Transverse colon (tissue), 4 donors: ENCODE data around the gene TTLL6.

ENCODE experiments used
- CTCF ChIP-seq, 5 experiments: fragments of 200-600 bp in 3 of 5; fragments of 450-650 bp in 2 of 5; sonication (generic) in 3 of 5; IDR thresholded peaks; 1 replicate in 2 of 5; 2 replicates in 3 of 5; pipeline ENCODE4 v1.5.1; 2016 to 2017; ENCODE audit warnings: antibody characterized with exemption in 5 of 5, inconsistent platforms in 3 of 5, mild to moderate bottlenecking in 2 of 5, moderate library complexity in 1 of 5
- POLR2A ChIP-seq: fragments of 450-650 bp; IDR thresholded peaks from one replicate; pipeline ENCODE4 v1.6.1; 2016; ENCODE audit warnings: antibody characterized with exemption, mild to moderate bottlenecking, moderate library complexity
- POLR2AphosphoS5 ChIP-seq, 3 donors: sonication (generic); formaldehyde crosslinking; IDR thresholded peaks; one replicate each; pipeline ENCODE4 v1.6.1; 2016; ENCODE audit warnings: antibody characterized with exemption in 3 of 3

- TF ChIP-seq POLR2AphosphoS5 (IDR thresholded peaks at IDR 0.05) (no peak), POLR2A (no peak), CTCF (IDR thresholded peaks at IDR 0.05) (peak; percentile 74 to 84 (median 77))
Measured at GRCh38 chr17:48724251-48725003, 92.6 kb downstream of the TTLL6 start.
